GM13977 (cell line): Measurements from ENCODE around the gene TRANK1.

Experiments
- DNase-seq: peaks from one replicate; pipeline ENCODE4 v3.0.0; 2012; ENCODE audit warnings: low spot score
- CTCF ChIP-seq: IDR thresholded peaks from 2 replicates; pipeline ENCODE4 v1.5.1; 2012; ENCODE audit warnings: mild to moderate bottlenecking, control low read depth; ENCODE audit not compliant: insufficient read depth; ENCODE audit errors: extremely low read depth, missing control alignments
- in situ Hi-C: fragments of 300-500 bp; cut with MboI; formaldehyde crosslinking; loops from one replicate; pipeline ENCODE4 v1.12.0; 2022; ENCODE audit warnings: low sequenced_read_pairs, low pct_unique_long_range_greater_than_20kb, mixed read lengths, inconsistent platforms; ENCODE audit not compliant: unreplicated experiment

The TRANK1 gene

GRCh38 chr3:36901588-36901987 lies 43.3 kb downstream of the TRANK1 start:
- no peak for DNase-seq
- TF ChIP-seq CTCF, result no peak
- in situ Hi-C loops, result no loop called here

- no peak for DNase-seq
- TF ChIP-seq CTCF, result no peak
- in situ Hi-C loops, result no loop called here
These were observed 44.1 kb downstream of the TRANK1 start for GRCh38 chr3:36900474-36901443.

GRCh38 chr3:36895496-36896409 lies 49.1 kb downstream of the TRANK1 start:
- in situ Hi-C loops, result no loop called here
- TF ChIP-seq CTCF, result no peak
- no peak for DNase-seq

GRCh38 chr3:36894914-36895313 lies 49.9 kb downstream of the TRANK1 start:
- TF ChIP-seq CTCF, result no peak
- no peak for DNase-seq
- in situ Hi-C loops, result no loop called here

- in situ Hi-C loops, result no loop called here
- DNase-seq, result no peak
- TF ChIP-seq CTCF, result no peak
These were observed 51.0 kb downstream of the TRANK1 start for GRCh38 chr3:36893826-36894225.

GRCh38 chr3:36893137-36893557 lies 51.7 kb downstream of the TRANK1 start:
- no peak for TF ChIP-seq CTCF
- no peak for DNase-seq
- in situ Hi-C loops, result no loop called here
